ENCODE measurements around the gene FOXP4.

DNA sequence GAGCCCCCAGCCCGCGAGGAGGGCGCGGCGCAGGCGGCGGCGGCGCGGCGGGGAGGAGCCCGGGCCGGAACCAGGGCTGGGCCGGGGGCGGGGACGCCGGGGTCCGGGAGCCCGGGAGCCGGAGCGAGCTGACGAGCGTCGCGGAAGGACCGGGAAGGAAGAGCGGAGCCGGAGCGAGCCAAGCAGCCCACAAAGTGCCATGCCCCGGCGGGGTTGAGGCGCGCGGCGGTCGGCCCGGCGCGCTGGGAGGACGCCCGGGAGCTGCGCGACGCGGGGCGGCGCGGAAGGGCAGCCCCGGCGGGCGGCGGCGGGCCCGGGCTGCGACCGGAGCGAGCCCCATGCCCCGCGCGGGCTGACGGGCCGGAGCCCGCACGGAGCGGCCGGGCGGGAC is 289 bp downstream of the FOXP4 start:
- TF ChIP-seq, protein P1, sequence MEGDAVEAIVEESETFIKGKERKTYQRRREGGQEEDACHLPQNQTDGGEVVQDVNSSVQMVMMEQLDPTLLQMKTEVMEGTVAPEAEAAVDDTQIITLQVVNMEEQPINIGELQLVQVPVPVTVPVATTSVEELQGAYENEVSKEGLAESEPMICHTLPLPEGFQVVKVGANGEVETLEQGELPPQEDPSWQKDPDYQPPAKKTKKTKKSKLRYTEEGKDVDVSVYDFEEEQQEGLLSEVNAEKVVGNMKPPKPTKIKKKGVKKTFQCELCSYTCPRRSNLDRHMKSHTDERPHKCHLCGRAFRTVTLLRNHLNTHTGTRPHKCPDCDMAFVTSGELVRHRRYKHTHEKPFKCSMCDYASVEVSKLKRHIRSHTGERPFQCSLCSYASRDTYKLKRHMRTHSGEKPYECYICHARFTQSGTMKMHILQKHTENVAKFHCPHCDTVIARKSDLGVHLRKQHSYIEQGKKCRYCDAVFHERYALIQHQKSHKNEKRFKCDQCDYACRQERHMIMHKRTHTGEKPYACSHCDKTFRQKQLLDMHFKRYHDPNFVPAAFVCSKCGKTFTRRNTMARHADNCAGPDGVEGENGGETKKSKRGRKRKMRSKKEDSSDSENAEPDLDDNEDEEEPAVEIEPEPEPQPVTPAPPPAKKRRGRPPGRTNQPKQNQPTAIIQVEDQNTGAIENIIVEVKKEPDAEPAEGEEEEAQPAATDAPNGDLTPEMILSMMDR (IDR thresholded peaks at IDR 0.05): no peak
- TF ChIP-seq POLR2A (IDR thresholded peaks at IDR 0.05): peak in 1 of 3 donors; percentile 34

Data from body of pancreas (tissue), 4 donors.